Endodermal cell (in vitro differentiated cells): Measurements from ENCODE around the gene GPR141. TPM values are rescaled to one million over a fixed set of nuclear protein-coding genes. Genes with fewer than 3 reads are reported as not detected.

Experiments
- DNase-seq: peaks from one replicate; pipeline ENCODE4 v3.0.0-alpha.2; 2017
- H3K27ac ChIP-seq: 2 replicates; pipeline ENCODE4 v1.5.1; 2013; ENCODE audit warnings: mild to moderate bottlenecking, low read depth, low read length, moderate library complexity
- H3K27me3 ChIP-seq: 2 replicates; pipeline ENCODE4 v1.6.1; 2013; ENCODE audit warnings: mild to moderate bottlenecking, low read length, moderate library complexity; ENCODE audit not compliant: insufficient read depth, control insufficient read depth, poor library complexity, severe bottlenecking
- H3K36me3 ChIP-seq: 2 replicates; pipeline ENCODE4 v1.7.0; 2013; ENCODE audit warnings: mild to moderate bottlenecking, low read length, moderate library complexity; ENCODE audit not compliant: control insufficient read depth, insufficient read depth
- H3K4me1 ChIP-seq: one replicate; pipeline ENCODE4 v1.7.0; 2013; ENCODE audit warnings: low read length; ENCODE audit not compliant: control insufficient read depth, insufficient read depth
- H3K4me3 ChIP-seq: 2 replicates; pipeline ENCODE4 v1.5.1; 2013; ENCODE audit warnings: mild to moderate bottlenecking, low read length, moderate library complexity
- H3K9ac ChIP-seq: 2 replicates; pipeline ENCODE4 v1.6.1; 2013; ENCODE audit warnings: mild to moderate bottlenecking, low read length, moderate library complexity; ENCODE audit not compliant: poor library complexity, severe bottlenecking; ENCODE audit errors: extremely low read depth
- H3K9me3 ChIP-seq: 2 replicates; pipeline ENCODE4 v1.6.1; 2013; ENCODE audit warnings: mild to moderate bottlenecking, low read length, moderate library complexity; ENCODE audit not compliant: control insufficient read depth
- H3K27ac Mint-ChIP-seq: 2 replicates; pipeline ENCODE4 v1.8.0; 2020; ENCODE audit warnings: mixed read lengths
- H3K27me3 Mint-ChIP-seq: 2 replicates; pipeline ENCODE4 v1.8.0; 2021; ENCODE audit warnings: mild to moderate bottlenecking, mixed read lengths; ENCODE audit not compliant: insufficient read depth
- H3K36me3 Mint-ChIP-seq: 2 replicates; pipeline ENCODE4 v1.8.0; 2020; ENCODE audit warnings: low read depth, mixed read lengths
- H3K4me1 Mint-ChIP-seq: 2 replicates; pipeline ENCODE4 v1.8.0; 2020; ENCODE audit warnings: mixed read lengths
- H3K4me3 Mint-ChIP-seq: 2 replicates; pipeline ENCODE4 v1.8.0; 2020; ENCODE audit warnings: mild to moderate bottlenecking, moderate library complexity, mixed read lengths
- H3K9me3 Mint-ChIP-seq: 2 replicates; pipeline ENCODE4 v1.8.0; 2020; ENCODE audit warnings: mild to moderate bottlenecking, mixed read lengths
- CTCF ChIP-seq: fragments of 200-600 bp; sonication (generic); conservative IDR thresholded peaks from 2 replicates; pipeline ENCODE4 v1.5.0; 2021; ENCODE audit warnings: antibody characterized with exemption, mild to moderate bottlenecking
- WGBS, 2 experiments: methylation state at CpG; one replicate each; pipeline versions ENCODE4 v1.1.5 to v1.1.7; 2013; ENCODE audit warnings: missing lambda C conversion rate in 2 of 2, mixed read lengths in 1 of 2; ENCODE audit not compliant: insufficient coverage in 1 of 2, insufficient read length in 1 of 2; 5-methylcytosine and 5-hydroxymethylcytosine counted together
- total RNA-seq, 2 donors: library from RNA; stranded (reverse); fragmentation: NEBNext Ultra II Directional in 1 of 2; extraction: Animal tissue kit (Norgen Biotek cat#: 25700) in 1 of 2; gene quantifications; 2 replicates in 1 of 2; 3 replicates in 1 of 2; pipeline ENCODE4 v1.2.1, GENCODE V29; 2021

Gene GPR141
- total RNA-seq, 2 donors from 2014 or later: 1.9 to 3.9 TPM

- peak; percentile 70 for TF ChIP-seq CTCF
- Mint-ChIP-seq H3K27ac (peak overlapping the region; percentile 55), H3K36me3 (no peaks in the 10 kb centered on the region), H3K27me3 (no peaks in the 10 kb centered on the region), H3K4me3 (no peak overlapping the region), H3K9me3 (no peaks in the 10 kb centered on the region), H3K4me1 (peaks cover 15% of the 10 kb centered on the region)
- no peak overlapping the region for H3K4me3 ChIP-seq
- WGBS, 2 experiments: 11% methylated on average over 1 of the region's 1 CpG; no CpG with 5 or more reads in 1 of the 2 experiments
- no peaks in the 10 kb centered on the region for H3K4me1 ChIP-seq
- no peak overlapping the region for H3K27ac ChIP-seq
- H3K9me3 ChIP-seq: no peaks in the 10 kb centered on the region
- no peaks in the 10 kb centered on the region for H3K36me3 ChIP-seq
- no peaks in the 10 kb centered on the region for H3K27me3 ChIP-seq
- DNase-seq: peak; percentile 89
- H3K9ac ChIP-seq: no peak overlapping the region
Measured at GRCh38 chr7:37643876-37644275, 39.7 kb upstream of the GPR141 start.

GRCh38 chr7:37645282-37646050 is 38.1 kb upstream of the GPR141 start:
- no peak for TF ChIP-seq CTCF

GRCh38 chr7:37656913-37657530 is 26.5 kb upstream of the GPR141 start:
- H3K4me3 Mint-ChIP-seq: no peak overlapping the region
- H3K36me3 ChIP-seq: no peaks in the 10 kb centered on the region
- TF ChIP-seq CTCF: peak; percentile 66
- peaks cover 15% of the 10 kb centered on the region for H3K4me1 Mint-ChIP-seq
- H3K9me3 ChIP-seq: no peaks in the 10 kb centered on the region
- H3K36me3 Mint-ChIP-seq: no peaks in the 10 kb centered on the region
- no peak for DNase-seq
- H3K9ac ChIP-seq: no peak overlapping the region
- no peak overlapping the region for H3K27ac ChIP-seq
- 75 to 80% methylated on average over 1 of the region's 1 CpG for WGBS, 2 experiments
- peaks cover 2% of the 10 kb centered on the region for H3K9me3 Mint-ChIP-seq
- H3K27me3 ChIP-seq: no peaks in the 10 kb centered on the region
- H3K27ac Mint-ChIP-seq: no peak overlapping the region
- H3K27me3 Mint-ChIP-seq: no peaks in the 10 kb centered on the region
- no peak overlapping the region for H3K4me3 ChIP-seq
- peaks cover 2% of the 10 kb centered on the region for H3K4me1 ChIP-seq

More at GRCh38 chr7:37645282-37646050, 38.1 kb upstream of the GPR141 start:
- no peak overlapping the region for H3K4me3 Mint-ChIP-seq
- Histone ChIP-seq H3K36me3 (no peaks in the 10 kb centered on the region), H3K27ac (no peak overlapping the region), H3K27me3 (no peaks in the 10 kb centered on the region), H3K4me3 (no peak overlapping the region), H3K9me3 (no peaks in the 10 kb centered on the region), H3K4me1 (no peaks in the 10 kb centered on the region), H3K9ac (no peak overlapping the region)
- no peaks in the 10 kb centered on the region for H3K27me3 Mint-ChIP-seq
- 90 to 98% methylated on average over 5 to 7 of the region's 7 CpGs for WGBS, 2 experiments
- H3K36me3 Mint-ChIP-seq: no peaks in the 10 kb centered on the region
- H3K4me1 Mint-ChIP-seq: peaks cover 15% of the 10 kb centered on the region
- H3K9me3 Mint-ChIP-seq: no peaks in the 10 kb centered on the region
- DNase-seq: no peak
- H3K27ac Mint-ChIP-seq: no peak overlapping the region
